IPS DF 19.7 (cell line): ENCODE results near the gene GYG2.
A peak's percentile ranks its signal among the peaks of the same experiment; 100 is the strongest.
"Not testable (repeated sequence)": the region's sequence is repeated elsewhere in the genome, so short reads cannot be mapped to it uniquely, and the experiment has no call there.

ENCODE experiments used
- DNase-seq: peaks from one replicate; pipeline ENCODE4 v3.0.0-alpha.2; 2013; ENCODE audit warnings: low read depth, low spot score

GYG2 gene

GRCh38 chrX:2871831-2872230 lies 43.1 kb downstream of the GYG2 start:
- DNase-seq: no peak

- no peak for DNase-seq
These were observed 44.0 kb downstream of the GYG2 start for GRCh38 chrX:2872671-2873277.

GRCh38 chrX:2874222-2875135 lies 45.7 kb downstream of the GYG2 start:
- DNase-seq: no peak

GRCh38 chrX:2875136-2875481 lies 46.4 kb downstream of the GYG2 start:
- DNase-seq: no peak

- DNase-seq: no peak
These were observed 47.2 kb downstream of the GYG2 start for GRCh38 chrX:2875798-2876399.

- no peak for DNase-seq
These were observed 49.8 kb downstream of the GYG2 start for GRCh38 chrX:2878563-2878962.

GRCh38 chrX:2879670-2880069 lies 50.9 kb downstream of the GYG2 start:
- no peak for DNase-seq

- DNase-seq: no peak
These were observed 55.0 kb downstream of the GYG2 start for GRCh38 chrX:2883770-2884169.

- no peak for DNase-seq
These were observed 59.6 kb downstream of the GYG2 start for GRCh38 chrX:2888309-2888708.

GRCh38 chrX:2889045-2889605 lies 60.4 kb downstream of the GYG2 start:
- DNase-seq: no peak

GRCh38 chrX:2889706-2890490 lies 61.2 kb downstream of the GYG2 start:
- not testable (repeated sequence) for DNase-seq

- DNase-seq: not testable (repeated sequence)
These were observed 62.1 kb downstream of the GYG2 start for GRCh38 chrX:2890536-2891460.

- DNase-seq: no peak
These were observed 64.1 kb downstream of the GYG2 start for GRCh38 chrX:2892816-2893215.

GRCh38 chrX:2894885-2895292 lies 66.2 kb downstream of the GYG2 start:
- DNase-seq: no peak

GRCh38 chrX:2897311-2897689 lies 68.6 kb downstream of the GYG2 start:
- no peak for DNase-seq

- peak; percentile 59 for DNase-seq
These were observed 69.2 kb downstream of the GYG2 start for GRCh38 chrX:2897690-2898623.

- no peak for DNase-seq
These were observed 70.2 kb downstream of the GYG2 start for GRCh38 chrX:2898846-2899512.

GRCh38 chrX:2901367-2902036 lies 72.8 kb downstream of the GYG2 start:
- DNase-seq: no peak
